NT2/D1 (cell line): ENCODE results near the gene FRRS1.

Experiments used
- YY1 ChIP-seq: IDR thresholded peaks from 2 replicates; pipeline ENCODE4 v1.6.1; 2011; ENCODE audit not compliant: insufficient read length, insufficient read depth
- ZNF274 ChIP-seq: IDR thresholded peaks from 2 replicates; pipeline ENCODE4 v1.6.1; 2011; ENCODE audit warnings: mild to moderate bottlenecking, low read depth, low read length

DNA sequence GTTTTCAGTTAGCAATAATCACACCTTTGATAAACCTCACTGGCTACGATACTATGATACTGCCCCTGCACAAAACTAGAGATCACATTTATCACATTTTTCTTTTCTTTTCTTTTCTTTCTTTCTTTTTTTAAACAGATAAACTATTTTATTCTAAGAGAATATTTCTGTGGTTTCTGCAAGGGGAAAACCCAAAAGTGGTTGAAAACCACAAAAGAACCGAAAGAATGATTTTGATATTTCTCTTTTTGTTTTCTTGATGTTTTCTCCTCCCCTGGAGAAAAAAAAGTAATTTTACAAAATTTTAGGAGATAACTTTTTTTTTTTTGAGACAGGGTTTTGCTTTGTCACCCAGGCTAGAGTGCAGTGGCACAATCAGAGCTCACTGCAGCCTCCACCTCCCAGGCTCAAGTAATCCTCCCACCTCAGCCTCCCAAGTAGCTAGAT is 18.4 kb upstream of the FRRS1 start:
- TF ChIP-seq ZNF274 = no peak
- no peak for TF ChIP-seq YY1
